T-helper 17 cell (primary cell): ENCODE data around the gene RAB11FIP4. TPM values are rescaled to one million over a fixed set of nuclear protein-coding genes. Genes with fewer than 3 reads are reported as not detected.
A peak's percentile ranks its signal among the peaks of the same experiment; 100 is the strongest.

Experiments
- ATAC-seq: fragments of 150-1000 bp; cut with Tn5 transposase; 2 replicates; pipeline ENCODE4 v1.10.0; 2021; ENCODE audit warnings: mild to moderate bottlenecking, moderate library complexity
- DNase-seq, 3 donors: peaks; one replicate each; pipeline versions ENCODE4 v3.0.0 to v3.0.0-alpha.2; 2020 to 2021
- H3K9me3 ChIP-seq: one replicate; pipeline ENCODE4 v1.7.0; 2013; ENCODE audit warnings: low read length, mild to moderate bottlenecking; ENCODE audit not compliant: control insufficient read depth, poor library complexity, severe bottlenecking
- H3K27ac Mint-ChIP-seq: one replicate; pipeline ENCODE4 v1.8.0; 2022; ENCODE audit warnings: mild to moderate bottlenecking, moderate library complexity, mixed read lengths
- H3K27me3 Mint-ChIP-seq: one replicate; pipeline ENCODE4 v1.8.0; 2022; ENCODE audit warnings: mixed read lengths
- H3K36me3 Mint-ChIP-seq: one replicate; pipeline ENCODE4 v1.8.0; 2022; ENCODE audit warnings: low read depth, mixed read lengths
- H3K4me1 Mint-ChIP-seq: one replicate; pipeline ENCODE4 v1.8.0; 2022; ENCODE audit warnings: mild to moderate bottlenecking, mixed read lengths
- H3K4me3 Mint-ChIP-seq: one replicate; pipeline ENCODE4 v1.8.0; 2022; ENCODE audit warnings: mild to moderate bottlenecking, moderate library complexity, mixed read lengths
- total RNA-seq, 4 donors: library from RNA in 2 of 4; stranded (reverse) in 2 of 4; gene quantifications; one replicate each; pipeline ENCODE4 v1.2.3 and lab custom pipeline; 2022 to 2026

RAB11FIP4 gene
- total RNA-seq, 2 donors from 2014 or later, result 47.4 to 61.9 TPM

- no peak overlapping the region for H3K4me3 Mint-ChIP-seq
- DNase-seq, result no peak
- H3K4me1 Mint-ChIP-seq, result peaks cover 14% of the 10 kb centered on the region
- peaks cover 2% of the 10 kb centered on the region for H3K36me3 Mint-ChIP-seq
- no peaks in the 10 kb centered on the region for H3K27me3 Mint-ChIP-seq
- no peaks in the 10 kb centered on the region for H3K9me3 ChIP-seq
- H3K27ac Mint-ChIP-seq, result no peak overlapping the region
- ATAC-seq, result no peak
These were observed 145.0 kb downstream of the RAB11FIP4 start for GRCh38 chr17:31536451-31536850.

DNA sequence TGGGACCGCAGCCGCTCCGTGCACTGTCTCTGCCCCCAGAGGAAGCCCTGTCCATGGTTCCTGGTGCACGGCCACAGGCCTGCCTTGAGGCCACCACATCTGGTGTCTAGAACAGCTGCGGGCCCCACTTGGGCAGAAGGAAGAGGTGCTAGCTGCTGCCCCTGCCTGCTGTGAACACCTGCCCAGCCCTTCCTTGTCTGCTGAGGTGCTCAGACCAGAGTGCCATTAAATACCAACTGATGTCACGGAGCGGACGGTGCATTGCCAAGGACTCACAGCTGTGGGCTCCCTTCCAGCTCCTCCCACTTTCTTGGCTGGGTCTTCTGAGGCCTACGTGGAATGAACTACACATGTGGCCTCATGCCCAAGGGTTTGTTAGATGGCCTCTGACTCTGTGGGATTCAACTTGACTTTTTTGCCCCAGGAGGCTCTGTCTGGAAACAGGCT lies 146.1 kb downstream of the RAB11FIP4 start:
- Mint-ChIP-seq H3K27me3 (no peaks in the 10 kb centered on the region), H3K27ac (peak overlapping the region; percentile 57)

DNA sequence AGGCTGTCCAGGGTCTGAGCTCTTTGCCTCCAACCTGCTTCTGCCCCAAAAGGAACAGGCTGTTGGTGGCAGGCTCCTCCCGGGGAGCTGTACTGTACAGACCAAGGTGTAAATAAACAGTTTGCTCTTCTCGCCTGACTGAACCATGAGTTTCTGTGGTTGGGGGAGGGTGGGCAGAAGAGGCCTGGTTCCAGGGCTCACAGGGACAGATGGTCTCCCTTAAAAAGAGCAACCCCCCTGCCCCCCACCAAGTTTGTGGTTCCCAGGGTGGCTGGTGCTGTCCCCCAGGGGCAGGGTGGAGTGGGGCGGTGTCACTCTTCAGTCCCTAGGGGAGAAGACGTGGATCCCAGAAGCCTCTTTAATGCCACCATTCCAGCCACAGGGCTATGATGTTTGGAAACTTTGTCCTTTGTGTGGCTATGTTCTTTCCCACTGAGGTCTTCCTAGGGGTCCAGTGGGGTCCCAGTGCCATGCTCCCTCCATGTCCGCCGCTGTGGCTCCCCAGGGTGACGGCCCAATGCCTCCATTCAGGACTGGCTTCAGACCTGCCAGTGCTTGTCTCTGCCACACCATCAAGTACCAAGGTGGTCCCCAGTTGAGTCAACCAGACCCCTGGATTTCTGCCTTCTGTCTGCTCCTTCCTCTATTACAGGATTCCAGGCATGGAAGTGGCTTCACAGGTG lies 146.7 kb downstream of the RAB11FIP4 start:
- H3K27me3 Mint-ChIP-seq, result no peaks in the 10 kb centered on the region
- no peaks in the 10 kb centered on the region for H3K9me3 ChIP-seq
- ATAC-seq (peak; percentile 10), DNase-seq (no peak)
- H3K4me3 Mint-ChIP-seq, result no peak overlapping the region
- H3K27ac Mint-ChIP-seq, result peak overlapping the region; percentile 59
- peaks cover 2% of the 10 kb centered on the region for H3K36me3 Mint-ChIP-seq
- H3K4me1 Mint-ChIP-seq, result peaks cover 9% of the 10 kb centered on the region

More for the DNA sequence above, 146.1 kb downstream of the RAB11FIP4 start:
- peaks cover 13% of the 10 kb centered on the region for H3K4me1 Mint-ChIP-seq
- no peak for DNase-seq
- no peaks in the 10 kb centered on the region for H3K9me3 ChIP-seq
- H3K4me3 Mint-ChIP-seq, result no peak overlapping the region
- peaks cover 2% of the 10 kb centered on the region for H3K36me3 Mint-ChIP-seq
- ATAC-seq, result no peak

GRCh38 chr17:31540602-31541307 lies 149.3 kb downstream of the RAB11FIP4 start:
- no peaks in the 10 kb centered on the region for H3K9me3 ChIP-seq
- Mint-ChIP-seq H3K36me3 (peaks cover 2% of the 10 kb centered on the region), H3K4me1 (peaks cover 3% of the 10 kb centered on the region), H3K27ac (no peak overlapping the region), H3K4me3 (no peak overlapping the region), H3K27me3 (no peaks in the 10 kb centered on the region)
- DNase-seq (no peak), ATAC-seq (no peak)

DNA sequence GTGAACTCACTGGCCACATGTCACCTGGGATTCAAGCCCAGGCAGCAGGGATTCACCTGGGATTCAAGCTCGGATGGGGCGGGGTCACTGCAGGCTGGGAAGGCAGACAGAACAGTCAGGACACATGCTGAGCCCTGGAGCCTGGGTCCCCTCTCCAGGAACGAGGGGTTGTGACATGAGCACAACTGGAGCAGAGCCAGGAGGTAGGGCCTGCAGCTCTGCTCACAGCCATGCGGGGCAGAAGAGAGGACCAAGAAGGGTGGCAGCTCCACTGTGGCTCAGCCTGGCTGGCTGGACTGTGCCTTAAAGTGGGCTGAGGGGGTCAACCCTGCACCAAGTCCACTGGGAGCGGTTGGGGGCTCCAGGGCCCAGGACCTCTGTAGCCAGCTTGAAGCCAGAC lies 150.1 kb downstream of the RAB11FIP4 start:
- Mint-ChIP-seq H3K36me3 (peaks cover 2% of the 10 kb centered on the region), H3K4me1 (peaks cover 3% of the 10 kb centered on the region), H3K27ac (no peak overlapping the region), H3K4me3 (no peak overlapping the region), H3K27me3 (no peaks in the 10 kb centered on the region)
- H3K9me3 ChIP-seq, result no peaks in the 10 kb centered on the region
- DNase-seq (no peak), ATAC-seq (no peak)

DNA sequence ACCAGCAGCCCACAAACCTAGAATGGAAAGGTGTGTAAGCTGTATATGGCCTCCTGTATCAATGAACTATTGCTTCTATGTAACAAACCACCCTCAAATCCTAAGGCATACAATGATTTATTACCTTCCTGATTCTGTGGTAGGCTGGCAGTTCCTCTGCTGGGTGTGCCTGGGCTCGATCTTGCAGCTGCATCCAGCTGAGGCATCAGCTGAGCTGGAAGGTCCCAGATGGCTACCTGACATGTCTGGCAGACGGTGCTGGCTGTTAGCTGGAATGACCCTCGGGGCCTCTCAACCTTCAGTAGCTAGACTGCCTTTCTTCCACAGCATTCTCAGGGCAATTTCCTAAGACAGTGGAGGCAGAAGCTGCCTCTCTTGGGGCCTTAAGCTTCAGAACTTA lies 152.7 kb downstream of the RAB11FIP4 start:
- ATAC-seq (no peak), DNase-seq (no peak)
- no peak overlapping the region for H3K27ac Mint-ChIP-seq
- H3K36me3 Mint-ChIP-seq, result no peaks in the 10 kb centered on the region
- peaks cover 3% of the 10 kb centered on the region for H3K4me1 Mint-ChIP-seq
- no peak overlapping the region for H3K4me3 Mint-ChIP-seq
- no peaks in the 10 kb centered on the region for H3K9me3 ChIP-seq
- H3K27me3 Mint-ChIP-seq, result no peaks in the 10 kb centered on the region

DNA sequence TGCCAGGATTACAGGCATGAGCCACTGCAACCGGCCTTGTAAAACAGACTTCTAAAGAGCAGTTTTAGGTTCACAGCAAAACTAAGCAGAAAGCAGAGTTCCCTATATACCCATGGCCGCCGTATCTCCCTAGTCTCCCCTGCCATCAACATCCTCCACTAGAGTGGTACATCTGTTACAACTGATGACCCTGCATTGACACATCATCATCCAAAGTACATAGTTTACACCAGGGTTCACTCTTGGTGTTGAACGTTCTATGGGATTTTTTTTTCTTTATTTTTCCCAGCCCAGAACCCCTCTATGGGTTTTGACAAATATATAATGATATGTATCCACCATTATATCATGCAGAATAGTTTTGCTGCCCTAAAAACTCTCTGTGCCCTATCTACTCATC lies 155.2 kb downstream of the RAB11FIP4 start:
- H3K27ac Mint-ChIP-seq, result no peak overlapping the region
- no peak for ATAC-seq

DNA sequence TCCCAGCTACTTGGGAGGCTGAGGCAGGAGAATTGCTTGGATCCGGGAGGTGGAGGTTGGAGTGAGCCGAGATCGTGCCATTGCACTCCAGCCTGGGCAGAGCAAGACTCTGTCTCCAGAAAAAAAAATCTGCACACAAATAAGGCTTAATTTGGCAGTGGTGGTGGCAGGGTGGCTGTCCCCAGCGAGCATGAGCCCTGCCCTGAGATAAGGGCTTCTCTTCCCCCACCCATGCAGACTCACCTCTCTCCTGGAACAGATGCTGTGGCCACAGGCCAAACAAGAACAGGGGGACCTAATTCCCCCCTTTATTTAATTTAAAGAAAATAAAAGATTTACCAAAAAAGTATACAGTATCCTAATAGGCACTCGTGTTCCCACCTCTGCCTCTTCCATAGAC lies 157.2 kb downstream of the RAB11FIP4 start:
- Mint-ChIP-seq H3K27ac (peak overlapping the region; percentile 6), H3K36me3 (no peaks in the 10 kb centered on the region), H3K4me1 (peaks cover 16% of the 10 kb centered on the region), H3K27me3 (no peaks in the 10 kb centered on the region), H3K4me3 (peak overlapping the region; percentile 85)
- H3K9me3 ChIP-seq, result no peaks in the 10 kb centered on the region
- DNase-seq (no peak), ATAC-seq (no peak)

More for the DNA sequence above, 155.2 kb downstream of the RAB11FIP4 start:
- H3K4me3 Mint-ChIP-seq, result no peak overlapping the region
- no peaks in the 10 kb centered on the region for H3K36me3 Mint-ChIP-seq
- peaks cover 13% of the 10 kb centered on the region for H3K4me1 Mint-ChIP-seq
- no peaks in the 10 kb centered on the region for H3K27me3 Mint-ChIP-seq
- H3K9me3 ChIP-seq, result no peaks in the 10 kb centered on the region
- DNase-seq, result no peak

DNA sequence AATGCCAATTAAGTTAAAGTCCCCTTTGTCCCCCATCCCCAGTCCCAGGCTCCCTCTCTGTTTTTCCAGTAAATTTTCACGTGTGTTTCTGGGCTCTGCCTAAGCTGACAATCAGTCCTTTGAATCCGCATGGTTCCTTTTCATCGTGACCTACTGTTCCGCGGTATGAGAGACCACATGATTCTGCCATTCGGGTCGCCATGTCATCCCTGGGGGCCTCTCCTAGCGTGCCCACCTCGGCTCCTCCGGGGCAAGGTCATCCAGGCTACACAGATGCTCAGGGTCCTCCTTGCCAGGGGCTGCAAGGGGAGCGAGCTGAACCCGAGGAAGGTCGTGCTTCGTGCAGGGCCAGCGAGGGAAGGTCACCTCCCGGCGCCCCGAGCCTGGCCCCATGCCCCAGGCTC lies 157.6 kb downstream of the RAB11FIP4 start:
- Mint-ChIP-seq H3K4me3 (peak overlapping the region; percentile 85), H3K36me3 (no peaks in the 10 kb centered on the region), H3K27ac (peak overlapping the region; percentile 6), H3K4me1 (peaks cover 16% of the 10 kb centered on the region), H3K27me3 (no peaks in the 10 kb centered on the region)
- H3K9me3 ChIP-seq, result no peaks in the 10 kb centered on the region
- DNase-seq (no peak), ATAC-seq (peak; percentile 5)

DNA sequence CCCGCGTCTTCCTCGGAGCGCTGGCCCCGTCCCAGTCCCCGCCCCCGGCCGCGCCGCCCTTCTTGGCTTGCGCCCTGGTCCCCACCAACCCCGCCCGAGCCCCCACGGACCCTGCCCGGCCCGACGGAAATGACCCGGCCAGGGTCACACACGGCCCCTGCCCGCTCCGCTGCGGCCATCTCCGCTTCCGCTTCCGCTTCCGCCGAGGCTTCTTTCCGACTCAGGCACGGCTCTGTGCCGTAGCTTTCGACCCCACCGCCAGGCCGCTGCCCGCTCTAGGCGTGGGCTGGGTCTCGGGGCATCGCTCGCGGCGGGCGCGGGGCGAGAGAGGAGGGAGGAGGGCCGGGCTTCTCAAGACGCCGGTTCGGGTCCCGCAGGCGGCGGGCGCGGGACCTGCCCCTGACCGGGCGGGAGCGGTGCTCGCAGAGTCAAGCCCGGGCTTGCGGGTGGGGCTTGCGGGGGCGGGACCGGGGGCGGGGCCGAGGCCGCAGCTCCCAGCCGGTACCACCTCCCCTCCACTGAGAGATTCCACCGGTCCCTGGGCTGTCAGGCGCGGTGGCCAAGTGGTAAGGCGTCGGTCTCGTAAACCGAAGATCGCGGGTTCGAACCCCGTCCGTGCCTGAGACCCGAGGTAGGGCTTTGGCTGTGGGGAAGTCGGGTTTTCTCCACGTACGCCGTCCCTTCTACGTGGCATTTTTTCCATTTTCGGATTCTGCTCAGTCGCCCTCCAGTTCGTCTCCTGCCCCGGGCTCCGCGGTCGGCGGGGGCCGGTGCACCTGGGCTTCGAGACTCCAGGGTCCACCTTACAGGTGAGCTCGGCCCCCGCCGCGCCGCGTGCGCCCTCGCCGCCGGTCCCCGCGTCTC lies 158.3 kb downstream of the RAB11FIP4 start:
- Mint-ChIP-seq H3K36me3 (no peaks in the 10 kb centered on the region), H3K27me3 (no peaks in the 10 kb centered on the region), H3K4me3 (peak overlapping the region; percentile 85), H3K4me1 (peaks cover 16% of the 10 kb centered on the region), H3K27ac (peak overlapping the region; percentile 88)
- DNase-seq (peak; percentile 70 to 78 (median 74)), ATAC-seq (peak; percentile 89)
- no peaks in the 10 kb centered on the region for H3K9me3 ChIP-seq

DNA sequence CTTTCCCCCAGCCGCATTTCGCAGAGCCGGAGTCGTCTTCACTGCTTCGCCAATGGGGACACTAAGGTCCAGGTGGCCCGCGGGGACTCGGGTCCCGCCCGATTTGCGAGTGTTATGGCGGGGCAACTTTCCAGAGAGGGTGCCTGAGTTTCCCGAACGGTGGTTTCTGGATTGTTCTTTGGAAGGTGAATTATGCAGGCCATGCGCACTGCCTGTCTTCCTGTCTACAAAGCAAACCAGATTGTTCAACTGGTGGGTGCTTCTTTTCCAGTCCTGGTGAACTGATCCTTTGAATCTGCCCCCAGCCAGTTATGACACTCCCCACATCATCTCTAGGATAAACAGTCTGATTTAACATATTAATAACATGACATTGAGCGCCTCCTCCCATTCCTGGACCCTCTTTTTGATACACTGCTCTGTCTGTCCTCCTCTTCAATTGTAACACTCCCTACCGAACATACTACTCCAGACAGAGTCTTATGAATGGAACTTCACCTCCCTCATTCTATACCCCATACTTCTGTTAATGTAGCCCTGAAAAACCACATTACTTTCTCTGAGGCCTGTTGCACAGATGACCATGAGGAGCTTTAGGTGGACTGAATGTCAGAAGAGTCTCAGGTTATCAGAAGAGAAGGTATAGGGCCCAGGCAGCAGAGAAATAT lies 159.0 kb downstream of the RAB11FIP4 start:
- ATAC-seq (no peak), DNase-seq (no peak)
- Mint-ChIP-seq H3K36me3 (no peaks in the 10 kb centered on the region), H3K27me3 (no peaks in the 10 kb centered on the region), H3K27ac (peak overlapping the region; percentile 88), H3K4me1 (peaks cover 16% of the 10 kb centered on the region), H3K4me3 (peak overlapping the region; percentile 85)
- H3K9me3 ChIP-seq, result no peaks in the 10 kb centered on the region

DNA sequence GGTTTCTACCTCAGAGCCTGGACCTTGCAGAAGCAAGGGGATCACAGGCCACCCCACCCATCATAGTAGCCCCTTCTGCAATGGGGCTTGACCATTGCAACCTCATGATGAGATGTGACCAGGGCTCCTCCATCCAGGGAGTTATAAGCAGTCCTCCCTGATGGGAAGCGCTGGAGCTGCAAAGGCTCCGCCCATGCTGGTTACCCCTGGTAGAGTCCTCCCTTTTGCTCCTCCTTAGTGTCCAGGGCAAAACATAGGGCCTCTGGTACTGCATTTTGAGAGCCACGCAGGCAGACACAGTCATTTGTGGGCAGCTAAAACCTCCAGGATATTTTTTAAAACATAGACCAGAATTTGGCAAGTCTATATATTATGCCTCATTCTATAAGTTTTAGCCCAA lies 161.1 kb downstream of the RAB11FIP4 start:
- Mint-ChIP-seq H3K36me3 (no peaks in the 10 kb centered on the region), H3K4me1 (peaks cover 16% of the 10 kb centered on the region), H3K27me3 (no peaks in the 10 kb centered on the region), H3K27ac (no peak overlapping the region), H3K4me3 (no peak overlapping the region)
- no peaks in the 10 kb centered on the region for H3K9me3 ChIP-seq
- DNase-seq (no peak), ATAC-seq (no peak)

- H3K27me3 Mint-ChIP-seq, result no peaks in the 10 kb centered on the region
- H3K36me3 Mint-ChIP-seq, result no peaks in the 10 kb centered on the region
- ATAC-seq, result no peak
- peaks cover 18% of the 10 kb centered on the region for H3K4me1 Mint-ChIP-seq
- no peaks in the 10 kb centered on the region for H3K9me3 ChIP-seq
- DNase-seq, result no peak
- no peak overlapping the region for H3K27ac Mint-ChIP-seq
- no peak overlapping the region for H3K4me3 Mint-ChIP-seq
These were observed 162.0 kb downstream of the RAB11FIP4 start for GRCh38 chr17:31553506-31553905.
